HCT116 (cell line): Measurements from ENCODE around the gene ZNG1C. TPM values are rescaled to one million over a fixed set of nuclear protein-coding genes. Genes with fewer than 3 reads are reported as not detected.
"Not testable (repeated sequence)": the region's sequence is repeated elsewhere in the genome, so short reads cannot be mapped to it uniquely, and the experiment has no call there.

ENCODE experiments used
- ATAC-seq: fragments of 200-7000 bp; cut with Tn5 transposase; 2 replicates; pipeline ENCODE4 v1.9.1; 2020; ENCODE audit warnings: mild to moderate bottlenecking, moderate library complexity
- BruUV-seq: library from RNA; stranded (reverse); fragments of 400-500 nt; replicated peaks from 2 replicates; lab custom pipeline; 2021; lab: Mats Ljungman, UMichigan
- CTCF ChIA-PET: fragments of 300-600 bp; sonication (Branson Sonifier 250); formaldehyde crosslinking; loops from one replicate; lab custom pipeline; 2021; ENCODE audit warnings: antibody characterized with exemption; lab: Charles Lee
- POLR2A ChIA-PET: fragments of 300-600, 350-600 bp; sonication (Branson Sonifier 250); formaldehyde crosslinking; loops from one replicate; lab custom pipeline; 2021; ENCODE audit warnings: antibody characterized with exemption; lab: Charles Lee
- RAD21 ChIA-PET, 2 experiments: fragments of 300-600 bp; sonication (Branson Sonifier 250); formaldehyde crosslinking; loops; one replicate each; lab custom pipeline; 2023; ENCODE audit warnings: low total read pairs in 2 of 2; ENCODE audit not compliant: uncharacterized antibody in 2 of 2, unreplicated experiment in 2 of 2, low non-redundant PET in 1 of 2; lab: Charles Lee
- DNase-seq: peaks from one replicate; pipeline ENCODE4 v3.0.0-alpha.2; 2010; ENCODE audit warnings: low read depth, low spot score
- H2AFZ ChIP-seq: fragments of 200-600 bp; shearing (Covaris generic), sonication (generic); 2 replicates; pipeline ENCODE4 v1.6.1; 2017; ENCODE audit warnings: low read depth, mixed run types, mixed read lengths, antibody characterized with exemption, low read length; ENCODE audit not compliant: poor library complexity, severe bottlenecking
- H3K27ac ChIP-seq: 2 replicates; pipeline ENCODE4 v1.5.1; 2012; ENCODE audit warnings: low read depth, low read length
- H3K27me3 ChIP-seq: fragments of 200-600 bp; sonication (generic); 2 replicates; pipeline ENCODE4 v1.6.1; 2016; ENCODE audit warnings: mixed run types, low read length, mixed read lengths; ENCODE audit not compliant: insufficient read depth
- H3K36me3 ChIP-seq, 2 experiments: fragments of 200-500 bp in 1 of 2; fragments of 200-600 bp in 1 of 2; sonication (Bioruptor generic) in 1 of 2; sonication (generic) in 1 of 2; 2 replicates each; pipeline versions ENCODE4 v1.5.1 to v1.6.1; 2014 to 2016; ENCODE audit warnings: low read length in 2 of 2, inconsistent platforms in 1 of 2, mixed read lengths in 1 of 2, mixed run types in 1 of 2; ENCODE audit not compliant: insufficient read depth in 2 of 2, control insufficient read depth in 1 of 2
- H3K4me1 ChIP-seq, 2 experiments: fragments of 200-600 bp in 1 of 2; sonication (generic) in 1 of 2; 2 replicates each; pipeline versions ENCODE4 v1.5.1 to v1.6.1; 2012 to 2017; ENCODE audit warnings: low read length in 2 of 2, inconsistent platforms in 1 of 2, mild to moderate bottlenecking in 1 of 2, mixed read lengths in 1 of 2, mixed run types in 1 of 2, moderate library complexity in 1 of 2; ENCODE audit not compliant: insufficient read depth in 2 of 2, control insufficient read depth in 1 of 2
- H3K4me2 ChIP-seq: fragments of 200-600 bp; sonication (generic); 2 replicates; pipeline ENCODE4 v1.6.1; 2017; ENCODE audit warnings: mixed run types, low read length, mixed read lengths
- H3K4me3 ChIP-seq, 2 experiments: fragments of 200-600 bp in 1 of 2; sonication (generic) in 1 of 2; replicated peaks in 1 of 2; 2 replicates each; pipeline ENCODE4 v1.5.1; 2011 to 2016; ENCODE audit warnings: low read length in 2 of 2, control low read depth in 1 of 2, low read depth in 1 of 2, mild to moderate bottlenecking in 1 of 2, mixed read lengths in 1 of 2, mixed run types in 1 of 2
- H3K79me2 ChIP-seq: fragments of 200-600 bp; sonication (generic); 2 replicates; pipeline ENCODE4 v1.6.1; 2017; ENCODE audit warnings: mild to moderate bottlenecking, mixed run types, low read length, moderate library complexity, mixed read lengths; ENCODE audit not compliant: insufficient read depth
- H3K9ac ChIP-seq: fragments of 200-600 bp; sonication (generic); 2 replicates; pipeline ENCODE4 v1.6.1; 2016; ENCODE audit warnings: low read length, mixed read lengths
- H3K9me2 ChIP-seq: fragments of 200-600 bp; sonication (generic), shearing (Covaris generic); 2 replicates; pipeline ENCODE4 v1.6.1; 2017; ENCODE audit warnings: mixed run types, mild to moderate bottlenecking, moderate library complexity; ENCODE audit not compliant: insufficient read depth
- H3K9me3 ChIP-seq, 2 experiments: fragments of 200-500 bp in 1 of 2; fragments of 200-600 bp in 1 of 2; sonication (Bioruptor generic) in 1 of 2; sonication (generic) in 1 of 2; 2 replicates each; pipeline ENCODE4 v1.6.1; 2014 to 2017; ENCODE audit warnings: low read length in 2 of 2, mixed read lengths in 2 of 2, inconsistent platforms in 1 of 2, low read depth in 1 of 2, mild to moderate bottlenecking in 1 of 2, mixed run types in 1 of 2, moderate library complexity in 1 of 2; ENCODE audit not compliant: control insufficient read depth in 1 of 2, insufficient read depth in 1 of 2
- H4K20me1 ChIP-seq: fragments of 200-600 bp; sonication (generic), shearing (Covaris generic); 2 replicates; pipeline ENCODE4 v1.6.1; 2017; ENCODE audit warnings: mixed run types, mild to moderate bottlenecking, moderate library complexity; ENCODE audit not compliant: insufficient read depth
- intact Hi-C: fragments of 100-400 bp; cut with micrococcal nuclease; formaldehyde crosslinking; loops from 2 replicates; pipeline ENCODE4 v1.10.0; 2022
- total RNA-seq: library from RNA; stranded (reverse); gene quantifications from one replicate; pipeline ENCODE4 v1.2.1, GENCODE V29; 2021; ENCODE audit not compliant: unreplicated experiment

ZNG1C gene
- total RNA-seq, 1 experiment from 2014 or later: 28.4 TPM

GRCh38 chr9:68330531-68331173 is 88.9 kb downstream of the ZNG1C start:
- ATAC-seq, H2AFZ ChIP-seq, H3K27ac ChIP-seq, H3K36me3 ChIP-seq, H3K4me2 ChIP-seq, H3K79me2 ChIP-seq, DNase-seq, H3K4me1 ChIP-seq, intact Hi-C loops, H3K9me2 ChIP-seq, H3K4me3 ChIP-seq, H3K9me3 ChIP-seq, H3K27me3 ChIP-seq, RAD21 ChIA-PET, H3K9ac ChIP-seq, H4K20me1 ChIP-seq, CTCF ChIA-PET, BruUV-seq, POLR2A ChIA-PET: not testable (repeated sequence)

GRCh38 chr9:68332122-68332521 is 90.3 kb downstream of the ZNG1C start:
- H3K9ac ChIP-seq, H3K27ac ChIP-seq, H3K4me3 ChIP-seq, ATAC-seq, intact Hi-C loops, H2AFZ ChIP-seq, H3K9me3 ChIP-seq, RAD21 ChIA-PET, BruUV-seq, H3K36me3 ChIP-seq, H3K4me1 ChIP-seq, H3K27me3 ChIP-seq, H4K20me1 ChIP-seq, CTCF ChIA-PET, DNase-seq, POLR2A ChIA-PET, H3K9me2 ChIP-seq, H3K79me2 ChIP-seq, H3K4me2 ChIP-seq: not testable (repeated sequence)

- H3K4me3 ChIP-seq, H3K9ac ChIP-seq, RAD21 ChIA-PET, CTCF ChIA-PET, H3K4me1 ChIP-seq, BruUV-seq, H3K9me3 ChIP-seq, POLR2A ChIA-PET, DNase-seq, H3K9me2 ChIP-seq, H3K79me2 ChIP-seq, H2AFZ ChIP-seq, H3K27ac ChIP-seq, H4K20me1 ChIP-seq, intact Hi-C loops, ATAC-seq, H3K27me3 ChIP-seq, H3K4me2 ChIP-seq, H3K36me3 ChIP-seq: not testable (repeated sequence)
Measured at GRCh38 chr9:68335935-68336334, 94.2 kb downstream of the ZNG1C start.

- RAD21 ChIA-PET: not testable (repeated sequence)
Measured at GRCh38 chr9:68336639-68337339, 95.0 kb downstream of the ZNG1C start.

More at GRCh38 chr9:68336639-68337339, 95.0 kb downstream of the ZNG1C start:
- BruUV-seq, H3K36me3 ChIP-seq, H3K27ac ChIP-seq, H3K9me2 ChIP-seq, H3K79me2 ChIP-seq, CTCF ChIA-PET, H3K4me1 ChIP-seq, H3K9me3 ChIP-seq, H3K27me3 ChIP-seq, DNase-seq, H4K20me1 ChIP-seq, H3K4me3 ChIP-seq, ATAC-seq, POLR2A ChIA-PET, H3K9ac ChIP-seq, H3K4me2 ChIP-seq, H2AFZ ChIP-seq, intact Hi-C loops: not testable (repeated sequence)
